Ishikawa (cell line): ENCODE data around the gene TATDN2.

Source experiments
- CEBPB ChIP-seq: IDR thresholded peaks from 2 replicates; pipeline ENCODE4 v1.6.1; 2012
- CREB1 ChIP-seq: IDR thresholded peaks from 2 replicates; pipeline ENCODE4 v1.6.1; 2012; ENCODE audit warnings: low read depth
- EGR1 ChIP-seq: IDR thresholded peaks from 2 replicates; pipeline ENCODE4 v1.6.1; 2012
- EP300 ChIP-seq: IDR thresholded peaks from 2 replicates; pipeline ENCODE4 v1.6.1; 2012; ENCODE audit warnings: borderline replicate concordance
- FOXM1 ChIP-seq: IDR thresholded peaks from 2 replicates; pipeline ENCODE4 v1.6.1; 2012; ENCODE audit warnings: low read depth, borderline replicate concordance
- NFIC ChIP-seq: IDR thresholded peaks from 2 replicates; pipeline ENCODE4 v1.6.1; 2012
- RAD21 ChIP-seq: IDR thresholded peaks from 2 replicates; pipeline ENCODE4 v1.6.1; 2012; ENCODE audit warnings: low read depth
- TAF1 ChIP-seq: IDR thresholded peaks from 2 replicates; pipeline ENCODE4 v1.6.1; 2012; ENCODE audit warnings: low read depth, mild to moderate bottlenecking
- TCF12 ChIP-seq: IDR thresholded peaks from 2 replicates; pipeline ENCODE4 v1.6.1; 2012; ENCODE audit warnings: low read depth
- TEAD4 ChIP-seq: IDR thresholded peaks from 2 replicates; pipeline ENCODE4 v1.6.1; 2012
- YY1 ChIP-seq: IDR thresholded peaks from 2 replicates; pipeline ENCODE4 v1.6.1; 2012; ENCODE audit warnings: low read depth
- ZBTB7A ChIP-seq: IDR thresholded peaks from 2 replicates; pipeline ENCODE4 v1.6.1; 2012; ENCODE audit warnings: low read depth
- TF ChIP-seq, protein P1 (sequence below): IDR thresholded peaks from 2 replicates; pipeline ENCODE4 v1.6.1; 2012
- TF ChIP-seq, protein P2 (sequence below): IDR thresholded peaks from 2 replicates; pipeline ENCODE4 v1.6.1; 2012
- TF ChIP-seq, protein P3 (sequence below): IDR thresholded peaks from 2 replicates; pipeline ENCODE4 v1.6.1; 2012; ENCODE audit warnings: low read depth, mild to moderate bottlenecking

Gene TATDN2

DNA sequence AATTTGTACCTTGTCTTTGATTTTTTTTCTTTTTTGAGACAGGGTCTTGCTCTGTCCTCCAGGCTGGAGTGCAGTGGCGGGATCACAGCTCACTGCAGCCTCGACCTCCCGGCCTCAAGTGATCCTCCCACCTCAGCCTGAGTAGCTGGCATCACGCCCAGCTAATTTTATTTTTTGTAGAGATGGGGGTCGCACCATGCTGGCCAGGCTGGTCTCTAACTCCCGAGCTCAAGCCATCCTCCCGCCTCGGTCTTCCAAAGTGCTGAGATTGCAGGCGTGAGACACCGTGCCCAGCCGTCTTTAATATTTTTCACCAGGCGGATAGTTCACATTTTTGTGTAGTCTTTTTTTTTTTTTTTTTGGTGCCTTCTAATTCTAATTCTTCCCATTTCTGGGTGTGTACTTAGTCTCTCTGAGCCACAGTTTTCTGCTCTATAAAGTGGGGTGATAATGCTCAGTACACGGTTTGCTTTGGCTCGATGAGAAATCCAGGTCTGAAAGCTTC lies 528 bp upstream of the TATDN2 start:
- TF ChIP-seq TEAD4 (no peak), YY1 (no peak), NFIC (no peak), TAF1 (no peak), EP300 (no peak), CREB1 (no peak), FOXM1 (no peak), RAD21 (no peak), ZBTB7A (no peak), CEBPB (no peak), TCF12 (no peak)
- TF ChIP-seq, protein P1, sequence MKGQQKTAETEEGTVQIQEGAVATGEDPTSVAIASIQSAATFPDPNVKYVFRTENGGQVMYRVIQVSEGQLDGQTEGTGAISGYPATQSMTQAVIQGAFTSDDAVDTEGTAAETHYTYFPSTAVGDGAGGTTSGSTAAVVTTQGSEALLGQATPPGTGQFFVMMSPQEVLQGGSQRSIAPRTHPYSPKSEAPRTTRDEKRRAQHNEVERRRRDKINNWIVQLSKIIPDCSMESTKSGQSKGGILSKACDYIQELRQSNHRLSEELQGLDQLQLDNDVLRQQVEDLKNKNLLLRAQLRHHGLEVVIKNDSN = no peak
- TF ChIP-seq, protein P2, sequence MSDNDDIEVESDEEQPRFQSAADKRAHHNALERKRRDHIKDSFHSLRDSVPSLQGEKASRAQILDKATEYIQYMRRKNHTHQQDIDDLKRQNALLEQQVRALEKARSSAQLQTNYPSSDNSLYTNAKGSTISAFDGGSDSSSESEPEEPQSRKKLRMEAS = no peak

DNA sequence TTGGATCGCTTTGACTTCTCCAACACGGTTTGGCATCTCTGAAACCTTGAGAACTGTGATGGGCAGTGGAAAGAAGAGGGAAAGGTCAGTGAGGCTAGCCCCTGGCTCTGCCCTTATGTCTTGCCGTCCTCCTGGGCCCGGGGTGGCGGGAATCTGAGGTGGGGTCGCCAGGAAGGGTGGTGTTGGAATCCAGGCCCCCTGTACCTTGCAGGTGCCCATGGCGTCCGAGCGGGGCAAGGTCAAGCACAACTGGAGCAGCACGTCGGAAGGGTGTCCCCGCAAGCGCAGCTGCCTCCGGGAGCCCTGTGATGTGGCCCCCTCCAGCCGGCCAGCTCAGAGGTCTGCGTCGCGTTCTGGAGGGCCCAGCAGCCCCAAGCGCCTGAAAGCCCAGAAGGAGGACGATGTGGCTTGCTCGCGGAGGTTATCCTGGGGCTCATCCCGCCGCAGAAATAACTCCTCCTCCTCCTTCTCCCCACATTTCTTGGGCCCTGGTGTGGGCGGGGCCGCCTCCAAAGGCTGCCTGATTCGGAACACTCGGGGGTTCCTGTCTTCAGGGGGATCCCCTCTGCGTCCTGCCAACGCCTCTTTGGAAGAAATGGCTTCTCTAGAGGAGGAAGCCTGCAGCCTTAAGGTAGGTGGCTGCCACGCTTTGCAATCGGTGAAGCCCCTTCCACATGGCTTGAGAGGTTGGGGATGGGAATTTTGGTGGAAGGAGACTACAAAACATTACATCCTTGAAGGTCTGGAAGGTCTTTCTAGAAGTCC lies 907 bp downstream of the TATDN2 start:
- no peak for TF ChIP-seq RAD21
- TF ChIP-seq FOXM1 = no peak
- no peak for TF ChIP-seq CEBPB
- no peak for TF ChIP-seq TCF12
- TF ChIP-seq CREB1 = no peak
- no peak for TF ChIP-seq YY1
- no peak for TF ChIP-seq ZBTB7A
- TF ChIP-seq, protein P3, sequence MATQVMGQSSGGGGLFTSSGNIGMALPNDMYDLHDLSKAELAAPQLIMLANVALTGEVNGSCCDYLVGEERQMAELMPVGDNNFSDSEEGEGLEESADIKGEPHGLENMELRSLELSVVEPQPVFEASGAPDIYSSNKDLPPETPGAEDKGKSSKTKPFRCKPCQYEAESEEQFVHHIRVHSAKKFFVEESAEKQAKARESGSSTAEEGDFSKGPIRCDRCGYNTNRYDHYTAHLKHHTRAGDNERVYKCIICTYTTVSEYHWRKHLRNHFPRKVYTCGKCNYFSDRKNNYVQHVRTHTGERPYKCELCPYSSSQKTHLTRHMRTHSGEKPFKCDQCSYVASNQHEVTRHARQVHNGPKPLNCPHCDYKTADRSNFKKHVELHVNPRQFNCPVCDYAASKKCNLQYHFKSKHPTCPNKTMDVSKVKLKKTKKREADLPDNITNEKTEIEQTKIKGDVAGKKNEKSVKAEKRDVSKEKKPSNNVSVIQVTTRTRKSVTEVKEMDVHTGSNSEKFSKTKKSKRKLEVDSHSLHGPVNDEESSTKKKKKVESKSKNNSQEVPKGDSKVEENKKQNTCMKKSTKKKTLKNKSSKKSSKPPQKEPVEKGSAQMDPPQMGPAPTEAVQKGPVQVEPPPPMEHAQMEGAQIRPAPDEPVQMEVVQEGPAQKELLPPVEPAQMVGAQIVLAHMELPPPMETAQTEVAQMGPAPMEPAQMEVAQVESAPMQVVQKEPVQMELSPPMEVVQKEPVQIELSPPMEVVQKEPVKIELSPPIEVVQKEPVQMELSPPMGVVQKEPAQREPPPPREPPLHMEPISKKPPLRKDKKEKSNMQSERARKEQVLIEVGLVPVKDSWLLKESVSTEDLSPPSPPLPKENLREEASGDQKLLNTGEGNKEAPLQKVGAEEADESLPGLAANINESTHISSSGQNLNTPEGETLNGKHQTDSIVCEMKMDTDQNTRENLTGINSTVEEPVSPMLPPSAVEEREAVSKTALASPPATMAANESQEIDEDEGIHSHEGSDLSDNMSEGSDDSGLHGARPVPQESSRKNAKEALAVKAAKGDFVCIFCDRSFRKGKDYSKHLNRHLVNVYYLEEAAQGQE = no peak

DNA sequence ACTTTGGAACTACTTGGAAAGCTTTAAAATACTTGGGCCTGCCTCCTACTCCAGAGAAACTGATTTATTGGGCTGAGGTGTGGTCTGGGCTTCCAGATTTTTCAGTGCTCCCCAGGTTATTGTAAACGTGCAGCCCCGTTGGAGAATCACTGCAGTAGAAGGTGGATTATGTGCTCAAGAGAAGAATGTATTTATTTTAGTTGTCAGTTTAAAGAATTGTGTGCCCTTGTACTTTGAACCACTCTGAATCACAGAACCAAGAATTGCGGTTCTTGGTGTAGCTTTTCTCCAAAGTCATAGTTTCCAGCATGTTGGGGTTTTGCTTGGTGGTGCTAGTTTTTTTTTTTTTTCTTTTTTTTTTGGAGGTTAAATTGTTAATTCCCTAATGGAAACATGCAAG lies 1.6 kb downstream of the TATDN2 start:
- TF ChIP-seq EGR1 (no peak), NFIC (no peak)

DNA sequence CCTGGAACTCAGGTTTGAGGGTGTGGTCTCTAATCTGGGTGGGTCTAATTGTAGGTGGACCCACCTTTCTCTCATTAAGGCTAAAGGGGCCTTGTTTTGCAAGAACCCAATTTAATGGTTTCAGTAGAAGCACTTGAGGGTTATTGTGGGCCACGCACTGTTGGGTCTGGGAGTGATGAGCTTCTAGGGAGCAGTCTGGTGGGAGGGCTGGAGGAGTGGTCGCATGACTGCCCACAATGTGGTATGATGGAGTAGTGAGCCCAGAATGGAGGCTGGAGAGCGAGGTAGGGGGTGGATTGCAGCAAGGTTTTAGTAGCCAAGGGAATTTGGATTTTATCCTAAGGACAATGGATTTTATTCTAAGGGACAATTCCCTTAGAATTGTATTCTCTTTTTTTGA lies 2.7 kb downstream of the TATDN2 start:
- TF ChIP-seq, protein P3 = no peak
- TF ChIP-seq, protein P1 = no peak
- TF ChIP-seq RAD21 (no peak), TAF1 (no peak), FOXM1 (no peak), TCF12 (no peak), EGR1 (no peak), TEAD4 (no peak), NFIC (no peak), CREB1 (no peak), ZBTB7A (no peak), EP300 (no peak)
- TF ChIP-seq, protein P2 = no peak

DNA sequence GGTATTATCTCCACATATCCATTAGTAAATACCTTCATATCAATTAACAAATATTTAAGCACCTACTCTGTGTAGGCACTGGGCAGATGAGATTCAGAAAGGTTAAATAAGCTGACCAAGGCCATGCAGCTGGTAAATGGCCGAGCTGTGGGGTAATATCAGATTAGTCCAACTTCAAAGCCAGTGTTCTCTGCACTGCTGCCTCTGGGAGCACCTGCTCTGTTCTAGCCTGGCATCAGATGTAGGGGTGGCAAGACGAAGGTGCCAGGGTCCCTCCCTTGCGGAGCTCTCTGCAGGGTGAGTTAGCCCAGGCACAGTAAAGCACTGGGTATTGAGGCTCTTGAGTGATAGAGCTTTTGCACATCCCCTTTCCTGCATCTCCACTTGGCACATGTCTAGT lies 5.5 kb downstream of the TATDN2 start:
- TF ChIP-seq TEAD4 = no peak
- TF ChIP-seq EGR1 = no peak
- TF ChIP-seq CEBPB = no peak
- TF ChIP-seq CREB1 = no peak
- TF ChIP-seq ZBTB7A = no peak
- TF ChIP-seq NFIC = no peak
- TF ChIP-seq, protein P1 = no peak
- TF ChIP-seq TCF12 = no peak
- no peak for TF ChIP-seq RAD21
- TF ChIP-seq TAF1 = no peak
- TF ChIP-seq, protein P3 = no peak
- TF ChIP-seq YY1 = no peak
- TF ChIP-seq FOXM1 = no peak
- no peak for TF ChIP-seq EP300
- TF ChIP-seq, protein P2 = no peak
